Thyroid gland (tissue), 4 donors: Measurements from ENCODE around the gene PSD2. TPM values are rescaled to one million over a fixed set of nuclear protein-coding genes. Genes with fewer than 3 reads are reported as not detected.
A peak's percentile ranks its signal among the peaks of the same experiment; 100 is the strongest.

Experiments used
- DNase-seq, 2 donors: peaks; one replicate each; pipeline ENCODE4 v3.0.0-alpha.2; 2019
- H3K27ac ChIP-seq, 3 donors: fragments of 200-600 bp; sonication (generic); 1 replicate in 2 of 3; 2 replicates in 1 of 3; pipeline ENCODE4 v1.5.1; 2016 to 2019; ENCODE audit warnings: mild to moderate bottlenecking in 1 of 3, moderate library complexity in 1 of 3
- H3K27me3 ChIP-seq: fragments of 200-600 bp; sonication (generic); one replicate; pipeline ENCODE4 v1.5.1; 2019
- H3K36me3 ChIP-seq, 2 donors: fragments of 200-600 bp; sonication (generic); one replicate each; pipeline ENCODE4 v1.5.1; 2016 to 2019
- H3K4me1 ChIP-seq, 2 donors: fragments of 200-600 bp; sonication (generic); one replicate each; pipeline ENCODE4 v1.5.1; 2017 to 2019
- H3K4me3 ChIP-seq, 3 donors: fragments of 200-600 bp; sonication (generic); replicated peaks in 1 of 3; 1 replicate in 2 of 3; 2 replicates in 1 of 3; pipeline ENCODE4 v1.5.1; 2016; ENCODE audit warnings: mild to moderate bottlenecking in 1 of 3
- H3K9me3 ChIP-seq: fragments of 200-600 bp; sonication (generic); one replicate; pipeline ENCODE4 v1.5.1; 2017
- POLR2A ChIP-seq, 2 donors: fragments of 450-650 bp; IDR thresholded peaks; one replicate each; pipeline ENCODE4 v1.6.1; 2017; ENCODE audit warnings: antibody characterized with exemption in 2 of 2, mild to moderate bottlenecking in 2 of 2, moderate library complexity in 1 of 2
- WGBS, 2 donors: methylation state at CpG; one replicate each; pipeline ENCODE4 v1.1.5; 2017; 5-methylcytosine and 5-hydroxymethylcytosine counted together
- intact Hi-C: fragments of 100-400 bp; cut with DNase I; formaldehyde crosslinking; loops from one replicate; pipeline ENCODE4 v1.15.1; 2023
- total RNA-seq, 4 donors: library from RNA; depleted of rRNA; stranded (reverse); fragments of >200 nt; gene quantifications; one replicate each; pipeline ENCODE4 v1.2.3, GENCODE V29; 2016
- TF ChIP-seq, protein P1 (sequence below), 6 experiments: fragments of 200-600 bp in 3 of 6; fragments of 450-650 bp in 3 of 6; sonication (generic) in 3 of 6; IDR thresholded peaks; one replicate each; pipeline ENCODE4 v1.5.1; 2016 to 2019; ENCODE audit warnings: antibody characterized with exemption in 6 of 6, mild to moderate bottlenecking in 2 of 6, inconsistent platforms in 1 of 6, moderate library complexity in 1 of 6

The PSD2 gene
- total RNA-seq, 4 donors from 2014 or later, result 0.11 to 0.67 (median 0.13) TPM; not detected in 1

DNA sequence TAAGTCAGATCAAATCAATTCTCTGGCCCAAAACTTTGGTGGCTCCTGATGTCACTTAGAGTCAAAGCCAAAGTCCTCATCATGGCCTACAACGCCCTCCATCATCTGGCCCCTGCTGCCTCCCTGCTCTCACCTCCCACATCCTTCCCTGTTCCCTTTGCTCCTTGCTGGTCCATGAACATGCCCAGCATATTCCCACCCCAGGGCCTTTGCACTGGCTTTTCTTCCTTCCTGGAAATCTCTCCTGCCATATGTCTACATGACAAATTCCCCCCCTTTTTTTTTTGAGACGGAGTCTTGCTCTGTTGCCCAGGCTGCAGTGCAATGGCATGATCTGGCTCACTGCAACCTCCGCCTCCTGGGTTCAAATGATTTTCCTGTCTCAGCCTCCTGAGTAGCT, 11.1 kb upstream of the PSD2 start:
- Histone ChIP-seq H3K4me3 (no peak overlapping the region), H3K9me3 (no peaks in the 10 kb centered on the region), H3K27ac (no peak overlapping the region), H3K4me1 (peaks cover 13 to 15% of the 10 kb centered on the region in 2 donors), H3K27me3 (no peaks in the 10 kb centered on the region), H3K36me3 (no peaks in the 10 kb centered on the region)
- intact Hi-C loops, result no loop called here
- WGBS, 2 donors, result 91 to 97% methylated on average over 3 of the region's 3 CpGs
- no peak for TF ChIP-seq POLR2A (IDR thresholded peaks at IDR 0.05)
- TF ChIP-seq, protein P1, sequence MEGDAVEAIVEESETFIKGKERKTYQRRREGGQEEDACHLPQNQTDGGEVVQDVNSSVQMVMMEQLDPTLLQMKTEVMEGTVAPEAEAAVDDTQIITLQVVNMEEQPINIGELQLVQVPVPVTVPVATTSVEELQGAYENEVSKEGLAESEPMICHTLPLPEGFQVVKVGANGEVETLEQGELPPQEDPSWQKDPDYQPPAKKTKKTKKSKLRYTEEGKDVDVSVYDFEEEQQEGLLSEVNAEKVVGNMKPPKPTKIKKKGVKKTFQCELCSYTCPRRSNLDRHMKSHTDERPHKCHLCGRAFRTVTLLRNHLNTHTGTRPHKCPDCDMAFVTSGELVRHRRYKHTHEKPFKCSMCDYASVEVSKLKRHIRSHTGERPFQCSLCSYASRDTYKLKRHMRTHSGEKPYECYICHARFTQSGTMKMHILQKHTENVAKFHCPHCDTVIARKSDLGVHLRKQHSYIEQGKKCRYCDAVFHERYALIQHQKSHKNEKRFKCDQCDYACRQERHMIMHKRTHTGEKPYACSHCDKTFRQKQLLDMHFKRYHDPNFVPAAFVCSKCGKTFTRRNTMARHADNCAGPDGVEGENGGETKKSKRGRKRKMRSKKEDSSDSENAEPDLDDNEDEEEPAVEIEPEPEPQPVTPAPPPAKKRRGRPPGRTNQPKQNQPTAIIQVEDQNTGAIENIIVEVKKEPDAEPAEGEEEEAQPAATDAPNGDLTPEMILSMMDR (IDR thresholded peaks at IDR 0.05), result no peak
- DNase-seq, result no peak

DNA sequence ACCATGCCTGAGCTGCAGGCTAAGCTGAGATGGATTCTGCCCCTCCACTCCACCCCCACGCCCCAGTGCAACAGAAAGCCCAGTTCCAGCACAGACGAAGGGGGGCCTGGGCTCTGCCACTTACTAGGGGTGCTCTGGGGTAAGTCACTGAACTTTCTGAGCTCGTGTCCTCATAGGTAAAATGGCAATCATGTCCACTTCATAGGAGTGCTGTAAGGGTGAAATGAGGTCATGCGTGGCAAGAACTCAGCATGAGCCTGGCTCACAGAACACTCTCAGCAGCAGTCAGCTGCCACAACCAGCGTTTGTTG, 8.4 kb upstream of the PSD2 start:
- no peaks in the 10 kb centered on the region for H3K9me3 ChIP-seq
- intact Hi-C loops, result loop anchor here (5.0 kb wide), 3 partner anchors 55 to 180 kb away; no protein-coding TSS in a partner anchor
- H3K4me3 ChIP-seq, result no peak overlapping the region
- peak overlapping the region in 1 of 3 donors; percentile 32 for H3K27ac ChIP-seq
- no peaks in the 10 kb centered on the region for H3K36me3 ChIP-seq
- H3K27me3 ChIP-seq, result no peaks in the 10 kb centered on the region
- no peak for TF ChIP-seq POLR2A (IDR thresholded peaks at IDR 0.05)
- TF ChIP-seq, protein P1 (IDR thresholded peaks at IDR 0.05), result no peak
- peak in 1 of 2 donors; percentile 95 for DNase-seq
- H3K4me1 ChIP-seq, result peaks cover 13 to 15% of the 10 kb centered on the region in 2 donors
- WGBS, 2 donors, result 9 to 10% methylated on average over 4 to 5 of the region's 5 CpGs

DNA sequence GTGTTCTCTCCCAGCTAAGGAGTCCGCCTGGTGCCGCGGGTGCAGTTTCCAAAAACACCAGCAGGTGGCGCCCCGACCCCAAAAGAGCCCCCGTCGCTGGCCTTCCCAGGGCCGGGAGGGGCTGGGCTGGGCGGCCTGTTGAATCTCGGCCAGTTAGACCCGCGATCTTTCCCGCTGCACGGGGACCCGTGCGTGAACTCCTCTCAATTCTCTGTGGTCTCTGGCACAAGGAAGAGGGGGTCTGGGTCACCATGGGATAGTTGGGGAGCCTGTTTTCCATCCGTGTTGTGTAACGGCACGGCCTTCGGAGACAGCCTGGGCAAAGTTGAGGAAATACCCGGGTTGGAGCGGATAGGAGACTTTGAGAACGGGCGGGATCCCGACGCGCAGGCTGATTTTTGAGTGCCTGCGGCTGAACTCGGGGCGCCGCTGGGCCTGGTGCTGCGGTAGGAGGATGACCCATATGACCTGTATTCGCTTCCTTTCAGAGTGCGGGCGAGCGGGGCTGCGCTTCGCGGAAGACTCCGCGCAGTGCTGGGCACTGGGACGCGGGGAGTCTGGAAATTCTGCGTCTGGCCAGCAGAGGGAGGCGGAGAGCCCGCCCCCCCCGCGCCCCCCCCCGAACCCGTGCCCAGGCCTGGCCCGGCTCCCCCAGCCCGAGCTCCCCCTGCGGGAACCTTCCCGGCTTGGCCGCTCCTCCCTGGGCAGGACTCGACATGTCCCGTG, 7.9 kb upstream of the PSD2 start:
- peaks cover 13 to 15% of the 10 kb centered on the region in 2 donors for H3K4me1 ChIP-seq
- no peak for TF ChIP-seq POLR2A (IDR thresholded peaks at IDR 0.05)
- TF ChIP-seq, protein P1 (IDR thresholded peaks at IDR 0.05), result peak; percentile 94 to 100 (median 99)
- H3K27ac ChIP-seq, result peak overlapping the region in 1 of 3 donors; percentile 44
- H3K9me3 ChIP-seq, result no peaks in the 10 kb centered on the region
- WGBS, 2 donors, result 0% methylated on average over 4 to 9 of the region's 57 CpGs
- intact Hi-C loops, result loop anchor here (5.0 kb wide), 3 partner anchors 55 to 180 kb away; no protein-coding TSS in a partner anchor
- H3K36me3 ChIP-seq, result no peaks in the 10 kb centered on the region
- H3K4me3 ChIP-seq, result peak overlapping the region in 2 of 3 donors; percentile 30 to 37
- H3K27me3 ChIP-seq, result no peaks in the 10 kb centered on the region
- peak in 1 of 2 donors; percentile 92 for DNase-seq

DNA sequence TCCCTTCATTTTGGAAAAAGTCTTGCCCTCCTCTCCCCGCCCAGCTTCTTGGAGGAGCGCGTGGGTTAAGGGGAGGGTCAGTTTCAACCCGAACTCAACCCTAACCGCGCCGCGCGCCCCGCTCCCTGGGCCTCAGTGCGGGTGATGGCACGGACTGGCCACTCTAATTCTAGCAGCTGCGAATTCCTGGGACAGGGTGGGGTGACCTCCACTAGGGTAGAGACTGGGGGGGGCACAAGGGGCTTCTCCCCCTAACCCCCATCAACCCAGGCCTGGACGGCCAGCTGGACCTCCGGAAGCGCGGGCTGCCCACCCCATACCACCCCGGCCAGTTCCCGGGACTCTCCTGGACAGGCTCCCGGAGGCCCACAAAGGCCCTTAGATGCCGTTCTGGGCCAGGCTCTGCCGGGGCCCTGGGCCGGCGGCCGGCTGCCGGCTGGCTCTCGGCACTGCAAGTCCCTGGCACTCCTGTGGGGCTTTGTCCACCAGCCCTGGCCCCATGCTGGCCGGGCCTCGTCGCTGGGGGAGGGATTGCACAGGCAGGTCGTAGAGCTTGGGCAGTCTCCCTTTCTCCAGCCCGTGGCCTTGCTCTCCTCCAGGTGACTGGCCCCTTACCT, 7.2 kb upstream of the PSD2 start:
- Histone ChIP-seq H3K27ac (peak overlapping the region in 1 of 3 donors; percentile 44), H3K27me3 (no peaks in the 10 kb centered on the region), H3K36me3 (no peaks in the 10 kb centered on the region), H3K4me1 (peaks cover 13 to 15% of the 10 kb centered on the region in 2 donors), H3K9me3 (no peaks in the 10 kb centered on the region), H3K4me3 (peak overlapping the region in 1 of 3 donors; percentile 37)
- intact Hi-C loops, result loop anchor here (5.0 kb wide), 3 partner anchors 54 to 179 kb away; no protein-coding TSS in a partner anchor
- no peak for TF ChIP-seq POLR2A (IDR thresholded peaks at IDR 0.05)
- TF ChIP-seq, protein P1 (IDR thresholded peaks at IDR 0.05), result no peak
- WGBS, 2 donors, result 21 to 63% methylated on average over 14 to 17 of the region's 32 CpGs
- no peak for DNase-seq
